Hippocampal formation (tissue), 2 donors: ENCODE measurements around the gene MYBBP1A.

ENCODE experiments used
- DNase-seq, 2 donors: peaks; one replicate each; lab custom pipeline; 2025; lab: John Stamatoyannopoulos, UW

Gene MYBBP1A

DNA sequence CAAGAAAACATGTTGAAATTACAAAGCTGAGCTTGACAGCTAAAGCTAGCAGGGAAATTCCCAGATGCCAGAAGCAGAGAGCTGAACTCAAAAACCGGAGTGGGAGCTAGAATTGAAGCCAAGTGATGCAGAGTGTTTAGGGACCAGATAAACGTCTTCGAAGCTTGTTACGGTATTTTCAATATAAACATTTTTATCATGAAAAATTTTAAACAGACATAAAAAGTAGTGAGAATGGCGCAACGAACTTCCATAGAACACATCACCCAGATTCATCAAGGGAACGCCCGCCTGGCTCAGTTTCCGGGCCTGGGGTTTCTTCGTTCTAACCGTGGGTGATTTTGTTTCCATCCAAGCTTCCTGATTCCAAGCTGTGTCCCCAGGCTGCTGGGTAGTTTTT lies 38.4 kb downstream of the MYBBP1A start:
- DNase-seq = no peak

DNA sequence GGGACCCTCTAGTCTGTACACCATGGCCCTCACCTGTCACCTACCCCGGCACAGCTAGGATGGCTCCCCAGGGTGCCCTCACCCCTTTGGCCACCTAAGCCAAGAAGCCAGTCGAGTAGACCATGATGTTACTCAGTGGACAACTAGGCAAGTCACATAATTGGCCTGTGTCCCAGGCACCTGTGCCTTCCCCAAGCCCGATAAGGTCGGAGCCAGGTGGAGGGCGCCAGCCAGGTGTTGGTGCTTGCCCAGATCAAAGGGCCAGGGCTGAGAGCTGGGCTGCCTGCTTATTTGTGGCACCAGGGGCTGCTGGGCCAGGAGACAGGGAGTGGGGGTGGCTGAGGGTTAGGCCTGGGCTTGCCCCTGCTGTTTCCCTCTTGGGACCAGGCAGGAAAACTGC lies 39.7 kb downstream of the MYBBP1A start:
- no peak for DNase-seq

DNA sequence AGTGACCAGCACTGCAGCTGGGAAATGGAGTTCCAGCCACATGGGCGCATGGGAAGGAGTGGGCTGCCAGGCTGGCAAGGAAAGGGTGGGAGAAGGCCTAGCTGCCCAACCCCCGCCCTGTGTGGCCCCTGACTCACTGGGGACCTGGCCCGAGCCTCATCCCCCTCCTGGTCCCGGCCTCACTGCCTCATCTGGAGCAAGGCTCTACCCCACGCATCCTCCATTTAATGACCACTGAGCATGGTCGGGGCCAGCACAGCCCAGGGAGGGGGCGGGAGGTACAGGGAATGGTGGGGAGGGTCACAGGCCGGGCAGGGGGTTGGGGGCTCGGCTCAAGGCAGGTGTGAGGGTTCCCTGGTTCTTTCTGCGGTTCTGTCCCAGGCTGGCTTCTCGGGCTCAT lies 40.4 kb downstream of the MYBBP1A start:
- no peak for DNase-seq

DNA sequence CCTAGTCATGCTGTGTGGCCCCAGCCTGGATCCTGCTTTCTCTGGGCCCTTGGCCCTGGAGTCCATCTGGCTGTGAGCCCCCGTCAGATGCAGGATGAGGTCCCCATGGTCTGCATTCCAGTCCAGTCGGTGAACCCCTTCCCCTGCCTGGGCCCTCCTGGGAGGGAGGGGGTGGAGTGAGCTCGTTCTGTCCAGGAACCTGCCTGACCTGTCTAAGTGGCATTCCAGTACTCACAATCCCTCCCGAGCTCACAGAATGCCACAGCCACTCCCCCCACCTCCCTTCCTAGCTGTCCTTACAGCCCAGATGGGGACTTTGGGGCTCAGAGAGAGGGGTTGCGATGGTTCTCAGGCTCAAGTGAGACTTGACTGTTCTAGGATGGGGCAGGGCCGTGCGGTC lies 41.0 kb downstream of the MYBBP1A start:
- no peak for DNase-seq

DNA sequence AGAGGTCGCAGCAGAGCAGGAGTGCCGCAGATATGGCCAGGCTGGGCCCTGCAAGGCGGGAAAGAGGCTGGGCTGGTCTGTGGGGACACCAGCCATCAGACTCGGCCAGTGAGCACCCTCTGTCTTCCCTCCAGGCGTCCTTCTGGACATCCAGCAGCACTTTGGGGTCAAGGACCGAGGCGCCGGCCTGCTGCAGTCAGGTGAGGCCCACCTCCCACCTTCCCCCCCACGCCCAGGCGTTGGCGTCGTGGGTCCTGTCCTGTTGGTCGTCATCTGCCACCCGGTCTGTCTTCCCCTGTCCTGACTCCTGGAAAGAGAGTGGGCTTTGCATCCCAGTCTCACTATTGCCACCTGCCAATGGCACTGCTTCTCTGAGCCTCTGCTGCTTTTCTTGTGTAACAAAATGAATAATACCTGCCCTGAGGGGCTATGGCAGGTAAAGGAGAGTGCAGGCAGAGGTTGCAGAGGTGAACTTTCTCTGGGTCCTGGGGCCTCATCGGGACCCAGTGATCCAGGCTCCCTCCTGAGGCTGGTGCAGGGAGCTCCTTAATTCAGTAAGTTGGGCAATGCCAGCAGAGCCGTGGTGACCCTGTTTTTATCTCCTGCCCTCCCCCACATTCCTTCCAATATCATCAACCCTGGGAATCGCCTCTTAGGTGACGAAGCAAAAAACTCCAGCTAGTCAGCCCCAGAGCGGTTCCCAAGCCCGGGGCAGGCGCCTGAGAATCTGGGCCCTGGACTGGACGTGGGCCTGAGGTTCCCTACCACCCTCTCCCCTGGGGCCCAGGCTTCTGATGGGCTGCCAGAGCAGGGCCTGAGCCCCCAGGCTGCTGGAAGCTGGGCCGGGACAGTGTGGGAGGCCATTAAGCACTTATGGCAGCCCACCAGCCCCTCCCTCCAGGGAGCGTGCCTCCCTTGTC lies 41.8 kb downstream of the MYBBP1A start:
- no peak for DNase-seq

DNA sequence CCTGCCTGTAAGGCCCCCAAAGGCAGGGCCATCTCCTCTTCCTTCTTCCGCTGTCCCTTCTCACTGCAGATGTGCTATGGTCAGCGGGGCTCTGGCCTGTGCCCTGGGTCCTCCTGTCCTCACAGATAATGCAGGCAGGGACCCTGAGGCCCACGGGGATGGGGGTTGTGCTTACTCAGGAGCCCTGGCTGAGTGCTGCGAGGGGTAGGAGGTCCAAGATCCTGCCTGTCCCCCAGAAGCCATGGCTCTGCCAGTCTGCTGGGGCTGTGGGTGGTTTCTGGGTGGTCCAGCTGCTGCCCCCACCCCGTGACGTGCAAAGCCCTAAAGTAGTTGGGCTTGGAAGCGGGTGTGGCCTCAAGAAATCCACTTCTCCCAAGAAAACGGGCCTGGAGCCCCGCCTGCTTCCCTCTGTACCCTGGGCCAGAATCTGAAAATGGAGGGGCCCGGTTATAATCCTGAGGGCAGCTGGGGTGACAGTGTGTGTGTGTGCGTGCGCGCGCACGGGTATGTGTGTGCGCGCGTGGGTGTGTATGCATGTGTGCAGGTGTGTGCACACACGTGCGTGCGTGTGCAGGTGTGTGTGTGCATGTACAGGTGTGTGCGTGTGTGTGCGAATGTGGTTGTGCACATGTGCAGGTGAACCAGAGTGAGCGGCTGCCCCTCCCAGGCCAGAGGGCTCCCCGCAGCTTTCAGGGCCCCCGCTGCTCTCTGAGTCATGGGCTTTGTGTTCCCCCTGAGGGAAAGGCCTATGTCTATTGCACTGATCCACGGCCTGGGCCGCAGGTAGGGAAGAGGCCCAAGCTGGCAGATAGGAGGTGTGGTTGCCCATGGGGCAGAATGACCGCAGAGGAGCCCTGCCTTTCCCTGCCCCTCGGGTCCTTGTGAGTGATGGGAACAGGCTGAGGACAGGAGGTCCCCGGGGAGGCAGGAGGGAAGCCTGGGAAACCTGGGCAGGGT lies 42.8 kb downstream of the MYBBP1A start:
- DNase-seq = no peak

DNA sequence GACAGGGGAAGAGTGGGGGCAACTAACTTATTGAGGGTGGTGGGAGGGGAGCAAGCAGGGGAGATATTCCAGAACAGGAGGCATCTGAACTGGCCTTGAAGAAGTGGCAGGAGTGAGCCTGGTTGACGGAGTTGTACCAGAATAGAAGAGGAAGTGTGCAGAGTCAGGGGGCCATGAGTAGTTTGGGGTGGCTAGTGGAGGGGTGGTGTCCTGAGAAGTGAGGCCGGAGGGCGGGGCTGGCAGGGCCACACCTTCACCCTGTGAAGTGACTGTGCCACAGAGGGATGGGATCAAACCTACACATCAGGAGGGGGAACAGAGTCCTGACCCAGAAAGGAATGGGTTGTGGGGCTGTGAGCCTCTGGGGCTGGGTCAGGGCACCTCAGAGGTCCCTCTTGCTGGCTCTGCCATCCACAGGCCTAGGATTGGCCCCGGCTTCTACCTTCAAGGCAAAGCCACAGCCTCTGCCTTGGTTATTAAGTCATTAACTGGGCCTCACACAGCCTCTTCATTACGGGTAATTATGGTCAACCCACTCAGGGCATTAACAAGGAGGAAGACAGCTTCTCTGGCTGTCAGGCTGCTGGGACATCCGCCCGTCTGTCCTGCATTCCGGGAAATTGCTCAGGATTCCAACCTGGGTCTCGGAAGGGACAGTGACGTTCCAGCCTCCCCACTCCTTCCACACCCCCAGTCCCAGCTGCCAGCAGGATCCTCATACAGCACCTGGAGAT lies 43.8 kb downstream of the MYBBP1A start:
- DNase-seq = no peak

DNA sequence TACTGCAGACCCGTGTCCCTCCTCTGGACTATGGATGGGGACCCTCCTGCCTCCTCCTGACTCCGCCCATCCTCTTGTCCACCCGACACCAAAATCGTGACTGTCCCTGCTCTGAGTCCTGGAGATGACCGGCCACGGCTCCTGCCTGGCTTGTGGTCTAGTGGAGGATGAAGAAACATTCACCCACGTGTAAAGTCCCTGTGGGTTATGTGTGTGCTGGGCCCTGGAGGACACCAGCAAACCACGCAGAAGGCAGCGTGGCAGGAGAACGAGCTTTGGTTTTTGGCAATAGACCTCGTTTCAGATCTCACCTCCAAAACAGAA lies 44.6 kb downstream of the MYBBP1A start:
- DNase-seq = no peak

DNA sequence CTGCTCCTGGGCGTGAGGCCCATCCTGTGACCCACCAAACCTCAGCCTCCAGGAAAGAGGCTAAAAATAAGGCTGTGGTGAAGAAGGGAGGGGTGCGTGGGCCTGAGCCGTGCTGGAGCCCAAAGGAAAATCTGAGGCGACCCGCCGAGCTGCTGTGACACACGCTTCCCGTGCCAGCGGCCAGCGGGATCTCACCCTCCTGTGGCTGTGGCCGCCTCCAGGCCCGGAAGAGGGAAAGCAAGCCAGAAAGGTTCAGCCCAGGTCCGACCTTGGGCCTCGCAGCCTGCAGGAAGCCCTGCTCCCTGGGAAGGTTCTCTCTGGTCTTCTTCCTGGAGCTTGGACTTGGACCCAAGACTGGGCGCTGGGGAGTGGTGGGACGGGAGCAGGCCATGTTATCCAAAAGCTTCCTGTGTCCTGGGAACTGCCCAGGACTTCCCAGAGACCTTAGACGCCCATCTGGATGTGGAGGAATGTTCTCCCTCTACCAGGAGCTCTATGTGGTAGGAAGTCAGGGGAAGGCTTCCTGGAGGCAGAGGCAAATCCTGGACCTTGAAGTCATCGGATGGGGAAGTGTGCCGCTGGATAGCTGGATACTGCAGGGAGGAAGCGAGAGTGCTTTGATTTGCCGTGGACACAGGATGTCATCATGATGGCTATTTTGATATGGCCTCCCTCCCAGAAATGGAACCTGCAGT lies 45.1 kb downstream of the MYBBP1A start:
- no peak for DNase-seq

DNA sequence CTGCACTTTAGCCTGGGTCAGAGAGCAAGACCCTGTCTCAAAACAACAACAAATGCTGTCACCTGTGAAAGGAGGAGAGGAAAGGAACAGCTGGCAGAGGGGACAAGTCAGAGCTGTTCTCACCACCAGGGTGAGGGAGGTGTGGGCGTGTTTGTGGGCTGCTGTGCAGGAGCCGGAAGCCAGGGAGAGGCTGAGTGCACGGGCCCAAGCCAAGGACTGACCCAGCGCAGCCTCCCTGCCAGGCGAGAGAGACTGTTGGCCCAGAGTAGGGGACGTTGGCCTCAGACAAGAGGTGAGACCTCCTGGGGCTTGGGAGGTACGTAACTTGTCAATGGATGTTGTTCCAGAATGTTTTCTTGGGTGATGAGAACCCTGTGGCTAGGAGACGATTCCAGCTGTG lies 45.8 kb downstream of the MYBBP1A start:
- DNase-seq = no peak

DNA sequence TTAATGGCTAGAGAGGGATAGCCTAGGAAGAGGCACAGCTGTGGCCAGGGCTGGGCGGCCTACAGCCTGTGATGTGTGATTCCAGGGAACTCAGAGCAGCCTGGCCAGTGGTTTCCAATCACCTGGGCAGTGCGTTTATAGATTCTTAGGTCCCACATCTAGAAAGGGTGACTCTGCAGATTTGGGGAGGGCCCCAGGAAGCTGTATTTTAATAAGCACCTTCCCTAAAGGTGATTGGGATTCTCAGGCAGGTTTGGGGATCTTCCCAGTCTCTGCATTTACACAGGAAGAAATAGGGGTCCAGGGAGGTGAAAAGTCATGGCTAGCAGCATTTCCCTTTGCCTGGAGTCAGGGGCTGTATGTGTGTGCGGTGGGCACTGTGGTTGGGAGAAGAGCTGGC lies 47.0 kb downstream of the MYBBP1A start:
- DNase-seq = no peak

DNA sequence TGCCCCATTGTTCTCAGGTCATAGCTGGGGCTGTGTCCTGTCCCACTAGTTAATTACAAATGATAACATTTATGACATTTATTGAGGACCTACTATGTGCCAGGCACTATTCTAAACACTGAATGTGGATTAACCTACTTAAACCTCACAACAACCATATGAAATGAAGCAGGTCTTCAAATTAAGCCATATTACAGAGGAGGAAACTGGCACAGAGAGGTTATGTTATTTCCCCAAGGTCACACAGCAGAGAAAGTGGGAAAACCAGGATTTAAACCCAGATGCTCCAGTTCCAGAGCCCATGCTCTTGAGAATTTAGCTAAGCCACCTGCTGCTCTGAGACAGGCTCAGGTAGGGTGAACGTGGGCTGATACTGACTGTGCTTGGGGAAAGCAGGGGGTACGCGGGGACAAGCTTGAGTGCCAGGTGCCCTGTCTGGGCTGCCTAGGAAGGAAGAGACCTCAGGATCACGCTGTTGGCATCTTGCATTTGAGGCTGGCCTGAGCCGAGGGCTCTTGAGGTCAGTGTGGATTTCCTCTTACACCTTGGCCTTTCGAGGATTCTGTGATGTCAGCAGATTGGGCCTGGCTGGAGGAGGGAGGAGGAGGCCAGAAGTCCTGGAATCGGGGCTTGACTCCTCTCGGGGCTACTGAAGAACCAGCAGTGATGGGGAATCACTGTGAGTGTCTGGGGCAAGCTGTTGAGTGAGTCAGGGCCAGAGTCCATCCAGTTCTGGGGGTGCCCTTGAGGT lies 47.6 kb downstream of the MYBBP1A start:
- DNase-seq = no peak

DNA sequence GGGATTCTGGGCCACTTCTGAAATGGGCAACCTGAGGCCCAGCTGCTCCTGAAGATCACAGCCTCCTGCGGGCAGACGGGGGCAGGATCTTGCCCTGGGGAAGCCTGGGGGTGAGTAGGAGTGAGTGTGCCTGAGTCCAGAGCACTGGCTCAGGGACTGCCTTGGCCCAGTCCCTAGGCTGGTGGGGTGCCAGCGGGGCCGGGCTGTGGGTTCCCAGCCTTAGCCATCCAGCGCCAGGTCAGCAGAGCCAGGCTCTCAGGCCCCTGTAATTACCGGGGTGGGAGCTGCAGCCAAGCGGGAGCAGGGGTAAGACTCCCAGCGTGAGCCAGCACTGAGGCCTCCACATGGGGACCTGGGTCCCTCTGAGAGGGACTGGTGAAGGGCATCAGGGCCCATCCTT lies 48.3 kb downstream of the MYBBP1A start:
- no peak for DNase-seq

DNA sequence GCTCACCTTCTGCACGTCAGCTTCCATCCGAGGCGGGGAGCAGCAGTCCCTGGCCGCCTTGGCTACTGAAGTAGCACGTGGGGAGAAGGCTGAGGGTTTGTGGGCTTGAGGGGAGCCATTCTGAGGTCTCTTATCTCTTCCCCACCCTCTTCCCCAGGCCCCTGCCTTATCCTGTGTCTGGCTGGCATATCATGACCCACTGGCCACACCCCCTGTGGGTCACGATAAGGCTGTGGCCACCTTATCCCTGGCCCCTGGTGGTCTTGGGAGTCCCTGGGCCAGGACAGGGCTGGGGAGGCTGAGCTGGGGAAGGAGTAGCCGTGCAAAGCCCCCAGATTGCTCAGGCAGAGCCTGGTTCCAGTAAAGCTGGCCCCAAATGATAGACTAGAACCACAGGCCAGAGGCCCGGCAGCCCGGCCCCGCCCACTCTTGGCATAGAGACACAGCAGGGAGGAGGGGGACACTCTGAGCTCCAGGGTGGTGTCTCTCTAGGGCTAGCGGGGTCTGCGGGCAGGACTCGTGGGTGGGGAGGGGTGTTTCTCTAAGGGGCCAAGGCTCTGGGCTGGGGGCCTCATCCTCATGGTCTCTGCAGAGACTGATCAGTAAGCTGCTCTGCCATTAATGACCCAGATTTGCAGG lies 48.9 kb downstream of the MYBBP1A start:
- DNase-seq = no peak

DNA sequence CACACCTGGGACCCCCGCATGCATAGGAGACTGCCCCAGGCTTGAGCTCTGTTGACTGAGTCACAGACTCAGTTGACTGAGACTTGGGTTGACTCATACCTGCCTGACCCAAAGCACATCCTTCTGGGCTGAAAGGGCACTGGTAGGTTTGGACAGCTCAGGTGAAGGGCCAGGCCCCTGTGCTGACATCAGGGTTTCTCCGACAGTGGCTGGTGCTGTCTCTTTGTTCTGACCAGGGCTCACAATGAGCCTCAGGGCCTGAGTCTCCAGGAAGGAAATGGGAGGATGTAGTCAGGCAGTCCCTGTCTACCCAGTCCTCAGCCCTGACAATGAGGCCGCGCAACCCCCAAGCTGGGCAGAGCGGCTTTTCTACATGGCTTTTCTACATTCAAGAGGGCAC lies 50.0 kb downstream of the MYBBP1A start:
- DNase-seq = no peak

DNA sequence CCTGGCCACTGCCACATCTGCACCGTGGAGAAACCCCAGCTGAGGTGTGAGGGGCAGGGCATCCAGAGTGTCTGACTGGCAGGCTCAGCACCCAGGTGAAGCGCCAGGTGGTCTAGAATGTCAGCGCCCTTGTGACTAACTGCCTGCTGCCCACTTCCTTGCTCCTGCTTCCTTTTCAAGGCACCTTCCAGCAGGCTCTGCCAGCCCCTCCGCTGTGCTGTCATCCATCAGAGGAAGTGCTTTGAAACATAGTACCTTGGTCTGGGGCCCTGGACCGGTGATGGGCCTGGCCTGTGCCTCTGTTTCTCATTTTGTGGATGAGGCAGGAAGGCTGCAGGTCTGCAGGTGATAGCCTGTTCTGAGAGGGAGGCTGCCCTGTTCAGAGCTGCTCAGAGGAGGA lies 51.0 kb downstream of the MYBBP1A start:
- no peak for DNase-seq

DNA sequence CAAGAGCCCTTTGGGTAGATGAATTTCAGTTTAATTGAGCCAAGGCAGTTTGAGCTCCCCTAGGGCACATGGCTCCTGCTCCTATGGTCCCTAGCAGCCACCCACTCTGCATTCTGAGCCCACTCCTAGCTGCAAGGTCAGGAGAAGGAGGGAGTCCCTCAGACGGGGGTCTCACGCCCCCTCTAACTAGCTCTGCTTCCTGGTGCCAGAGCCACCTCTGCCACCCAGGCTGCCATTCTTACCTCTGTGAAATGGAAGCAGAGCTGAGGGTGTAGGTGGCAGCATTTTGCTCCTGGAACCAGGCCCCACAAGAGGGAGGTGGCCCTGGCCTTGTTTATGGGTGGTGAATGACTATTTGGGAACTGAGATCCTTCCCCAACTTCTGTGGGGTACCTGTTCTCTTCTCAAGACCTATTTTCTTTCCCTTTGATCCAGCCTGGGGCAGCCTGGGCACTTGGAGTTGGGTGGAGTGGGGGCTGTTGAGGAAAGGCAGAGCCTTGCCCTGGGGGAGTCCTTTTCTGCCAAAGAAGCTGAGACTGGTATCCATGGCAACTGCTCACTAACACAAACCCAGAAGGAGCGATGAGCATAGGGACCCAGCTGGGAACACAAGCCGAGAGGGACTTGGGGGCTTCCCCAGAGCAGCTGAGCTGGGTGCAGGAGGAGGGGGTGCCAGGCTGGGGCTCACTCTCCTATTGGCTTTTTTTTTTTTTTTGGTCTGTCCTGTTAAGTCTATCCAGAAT lies 51.7 kb downstream of the MYBBP1A start:
- DNase-seq = no peak

DNA sequence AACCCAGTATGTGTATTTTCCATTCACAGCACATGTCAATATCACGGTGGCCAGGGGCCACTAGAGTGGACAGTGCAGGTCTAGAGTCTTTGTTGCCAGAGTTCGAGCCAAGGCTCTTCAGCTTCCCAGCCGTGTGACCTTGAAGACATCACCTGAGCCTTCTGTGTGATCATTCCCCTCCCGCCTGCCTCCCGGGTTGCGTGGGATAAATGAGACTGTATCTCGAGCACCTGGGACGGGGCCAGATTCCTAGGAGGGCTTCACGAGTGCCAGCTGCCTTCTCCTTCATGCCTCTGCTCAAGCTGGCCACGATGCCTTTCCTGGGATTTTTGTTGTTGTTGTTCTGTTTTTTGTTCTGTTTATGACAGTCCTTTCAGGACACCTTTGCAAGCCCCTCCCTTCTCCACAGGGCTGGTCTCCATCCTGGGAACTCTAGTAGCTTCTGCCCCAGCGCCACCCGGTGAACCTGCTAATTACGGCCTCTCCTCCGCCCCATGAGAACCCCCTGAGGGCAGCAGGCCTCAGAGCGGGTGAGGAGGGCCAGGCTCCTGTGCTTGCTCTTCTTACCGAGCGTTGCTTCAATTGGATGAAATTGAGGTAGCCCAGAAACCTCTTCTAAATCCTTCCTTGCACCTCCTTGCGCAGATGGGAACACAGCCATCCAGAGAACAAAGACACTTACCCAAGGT lies 52.6 kb downstream of the MYBBP1A start:
- no peak for DNase-seq

DNA sequence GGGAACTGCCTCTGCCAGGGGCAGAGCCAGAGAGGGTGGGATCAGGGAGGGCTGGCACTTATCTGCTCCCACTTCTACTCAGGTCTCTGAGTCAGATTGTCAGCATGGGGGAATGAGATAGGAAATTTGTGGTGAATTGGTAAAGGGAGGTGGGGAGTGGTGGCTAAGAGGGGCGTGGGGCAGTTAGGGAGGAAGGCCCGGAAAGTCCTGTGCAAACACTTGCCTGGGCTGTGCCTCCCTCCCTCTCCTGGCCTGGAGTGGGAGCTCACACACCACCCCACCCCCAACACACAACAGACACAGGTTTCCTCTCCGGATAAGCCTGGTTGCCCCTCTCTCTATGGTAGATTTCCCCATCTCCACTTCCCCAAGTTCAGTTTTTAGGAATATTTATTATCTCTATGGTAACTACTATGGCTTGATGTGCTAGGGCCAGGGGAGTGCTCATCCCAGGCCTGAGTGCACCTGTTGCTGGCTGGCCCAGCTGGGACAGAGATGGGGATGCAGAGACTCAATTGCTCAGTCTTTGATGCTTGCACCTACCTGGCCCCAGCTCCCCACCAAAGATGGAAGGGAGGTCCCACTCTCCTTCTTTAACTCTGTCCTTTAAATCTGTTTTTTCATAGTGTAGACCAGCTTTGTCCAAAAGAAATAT lies 53.8 kb downstream of the MYBBP1A start:
- DNase-seq = no peak
